ENCODE data around the gene CAPN7. TPM values are rescaled to one million over a fixed set of nuclear protein-coding genes. Genes with fewer than 3 reads are reported as not detected.
A peak's percentile ranks its signal among the peaks of the same experiment; 100 is the strongest.

CAPN7 gene
- total and polyA plus RNA-seq, 9 donors: 21.1 to 28.5 (median 23.1) TPM

- Histone ChIP-seq H3K27me3 (ENCODE audit: control insufficient read depth, insufficient read depth, low read length) (peaks cover 7% of the 10 kb centered on the region), H3K9me3 (replicated peaks; ENCODE audit: control insufficient read depth, low read depth, low read length) (no peaks in the 10 kb centered on the region), H3K36me3 (ENCODE audit: control insufficient read depth, insufficient read depth, low read length) (no peaks in the 10 kb centered on the region), H3K27ac (ENCODE audit: low read length) (no peak overlapping the region), H3K4me1 (ENCODE audit: control insufficient read depth, insufficient read depth, low read length) (no peaks in the 10 kb centered on the region), H3K4me3 (ENCODE audit: low read length) (no peak overlapping the region)
- DNase-seq: peak; percentile 44
- 31% methylated on average over 2 of the region's 3 CpGs for WGBS (ENCODE audit: insufficient coverage)
Measured at GRCh38 chr3:15171096-15171495, 35.0 kb upstream of the CAPN7 start.

- DNase-seq: no peak
- no peak overlapping the region for H3K27ac ChIP-seq (ENCODE audit: low read length)
- H3K9me3 ChIP-seq (replicated peaks; ENCODE audit: control insufficient read depth, low read depth, low read length): no peaks in the 10 kb centered on the region
- H3K4me3 ChIP-seq (ENCODE audit: low read length): no peak overlapping the region
- whole genome bisulfite sequencing (ENCODE audit: insufficient coverage): 89% methylated on average over 1 of the region's 1 CpG
- H3K4me1 ChIP-seq (ENCODE audit: control insufficient read depth, insufficient read depth, low read length): no peaks in the 10 kb centered on the region
- H3K36me3 ChIP-seq (ENCODE audit: control insufficient read depth, insufficient read depth, low read length): no peaks in the 10 kb centered on the region
- peaks cover 10% of the 10 kb centered on the region for H3K27me3 ChIP-seq (ENCODE audit: control insufficient read depth, insufficient read depth, low read length)
Measured at GRCh38 chr3:15172806-15173205, 33.2 kb upstream of the CAPN7 start.

- Histone ChIP-seq H3K4me1 (ENCODE audit: control insufficient read depth, insufficient read depth, low read length) (no peaks in the 10 kb centered on the region), H3K27me3 (ENCODE audit: control insufficient read depth, insufficient read depth, low read length) (peaks cover 16% of the 10 kb centered on the region), H3K4me3 (ENCODE audit: low read length) (no peak overlapping the region), H3K27ac (ENCODE audit: low read length) (no peak overlapping the region), H3K36me3 (ENCODE audit: control insufficient read depth, insufficient read depth, low read length) (no peaks in the 10 kb centered on the region), H3K9me3 (replicated peaks; ENCODE audit: control insufficient read depth, low read depth, low read length) (no peaks in the 10 kb centered on the region)
- DNase-seq: no peak
- 93% methylated on average over 8 of the region's 8 CpGs for WGBS (ENCODE audit: insufficient coverage)
Measured at GRCh38 chr3:15174953-15175352, 31.1 kb upstream of the CAPN7 start.

- peaks cover 16% of the 10 kb centered on the region for H3K27me3 ChIP-seq (ENCODE audit: control insufficient read depth, insufficient read depth, low read length)
- no peak overlapping the region for H3K27ac ChIP-seq (ENCODE audit: low read length)
- no CpG with 5 or more reads among the region's 1 CpG for WGBS (ENCODE audit: insufficient coverage)
- H3K36me3 ChIP-seq (ENCODE audit: control insufficient read depth, insufficient read depth, low read length): no peaks in the 10 kb centered on the region
- H3K9me3 ChIP-seq (replicated peaks; ENCODE audit: control insufficient read depth, low read depth, low read length): no peaks in the 10 kb centered on the region
- no peaks in the 10 kb centered on the region for H3K4me1 ChIP-seq (ENCODE audit: control insufficient read depth, insufficient read depth, low read length)
- no peak for DNase-seq
- H3K4me3 ChIP-seq (ENCODE audit: low read length): no peak overlapping the region
Measured at GRCh38 chr3:15175605-15176004, 30.4 kb upstream of the CAPN7 start.

- Histone ChIP-seq H3K27me3 (ENCODE audit: control insufficient read depth, insufficient read depth, low read length) (peaks cover 8% of the 10 kb centered on the region), H3K9me3 (replicated peaks; ENCODE audit: control insufficient read depth, low read depth, low read length) (no peaks in the 10 kb centered on the region), H3K4me1 (ENCODE audit: control insufficient read depth, insufficient read depth, low read length) (no peaks in the 10 kb centered on the region), H3K27ac (ENCODE audit: low read length) (no peak overlapping the region), H3K4me3 (ENCODE audit: low read length) (no peak overlapping the region), H3K36me3 (ENCODE audit: control insufficient read depth, insufficient read depth, low read length) (no peaks in the 10 kb centered on the region)
- DNase-seq: no peak
- no CpG with 5 or more reads among the region's 6 CpGs for WGBS (ENCODE audit: insufficient coverage)
Measured at GRCh38 chr3:15180042-15180611, 25.9 kb upstream of the CAPN7 start.

GRCh38 chr3:15181511-15181910 is 24.5 kb upstream of the CAPN7 start:
- H3K36me3 ChIP-seq (ENCODE audit: control insufficient read depth, insufficient read depth, low read length): no peaks in the 10 kb centered on the region
- H3K27me3 ChIP-seq (ENCODE audit: control insufficient read depth, insufficient read depth, low read length): peaks cover 8% of the 10 kb centered on the region
- no peak for DNase-seq
- WGBS (ENCODE audit: insufficient coverage): no CpG with 5 or more reads among the region's 1 CpG
- peak overlapping the region; percentile 62 for H3K27ac ChIP-seq (ENCODE audit: low read length)
- H3K4me3 ChIP-seq (ENCODE audit: low read length): no peak overlapping the region
- H3K9me3 ChIP-seq (replicated peaks; ENCODE audit: control insufficient read depth, low read depth, low read length): no peaks in the 10 kb centered on the region
- no peaks in the 10 kb centered on the region for H3K4me1 ChIP-seq (ENCODE audit: control insufficient read depth, insufficient read depth, low read length)

GRCh38 chr3:15181963-15182362 is 24.1 kb upstream of the CAPN7 start:
- WGBS (ENCODE audit: insufficient coverage): no CpG with 5 or more reads among the region's 1 CpG
- Histone ChIP-seq H3K9me3 (replicated peaks; ENCODE audit: control insufficient read depth, low read depth, low read length) (no peaks in the 10 kb centered on the region), H3K27me3 (ENCODE audit: control insufficient read depth, insufficient read depth, low read length) (peaks cover 8% of the 10 kb centered on the region), H3K4me1 (ENCODE audit: control insufficient read depth, insufficient read depth, low read length) (no peaks in the 10 kb centered on the region), H3K36me3 (ENCODE audit: control insufficient read depth, insufficient read depth, low read length) (no peaks in the 10 kb centered on the region), H3K4me3 (ENCODE audit: low read length) (no peak overlapping the region), H3K27ac (ENCODE audit: low read length) (peak overlapping the region; percentile 62)
- DNase-seq: peak; percentile 43

GRCh38 chr3:15183011-15183410 is 23.0 kb upstream of the CAPN7 start:
- no peak for DNase-seq
- H3K27me3 ChIP-seq (ENCODE audit: control insufficient read depth, insufficient read depth, low read length): peaks cover 4% of the 10 kb centered on the region
- H3K4me3 ChIP-seq (ENCODE audit: low read length): no peak overlapping the region
- no peak overlapping the region for H3K27ac ChIP-seq (ENCODE audit: low read length)
- no peaks in the 10 kb centered on the region for H3K36me3 ChIP-seq (ENCODE audit: control insufficient read depth, insufficient read depth, low read length)
- no peaks in the 10 kb centered on the region for H3K9me3 ChIP-seq (replicated peaks; ENCODE audit: control insufficient read depth, low read depth, low read length)
- WGBS (ENCODE audit: insufficient coverage): no CpG with 5 or more reads among the region's 2 CpGs
- H3K4me1 ChIP-seq (ENCODE audit: control insufficient read depth, insufficient read depth, low read length): no peaks in the 10 kb centered on the region

GRCh38 chr3:15185404-15185803 is 20.6 kb upstream of the CAPN7 start:
- Histone ChIP-seq H3K27me3 (ENCODE audit: control insufficient read depth, insufficient read depth, low read length) (no peaks in the 10 kb centered on the region), H3K36me3 (ENCODE audit: control insufficient read depth, insufficient read depth, low read length) (no peaks in the 10 kb centered on the region), H3K4me3 (ENCODE audit: low read length) (no peak overlapping the region), H3K27ac (ENCODE audit: low read length) (no peak overlapping the region), H3K9me3 (replicated peaks; ENCODE audit: control insufficient read depth, low read depth, low read length) (no peaks in the 10 kb centered on the region), H3K4me1 (ENCODE audit: control insufficient read depth, insufficient read depth, low read length) (no peaks in the 10 kb centered on the region)
- no peak for DNase-seq
- 100% methylated on average over 1 of the region's 2 CpGs for WGBS (ENCODE audit: insufficient coverage)

GRCh38 chr3:15186101-15186476 is 20.0 kb upstream of the CAPN7 start:
- H3K27ac ChIP-seq (ENCODE audit: low read length): no peak overlapping the region
- no peaks in the 10 kb centered on the region for H3K36me3 ChIP-seq (ENCODE audit: control insufficient read depth, insufficient read depth, low read length)
- H3K4me1 ChIP-seq (ENCODE audit: control insufficient read depth, insufficient read depth, low read length): no peaks in the 10 kb centered on the region
- H3K27me3 ChIP-seq (ENCODE audit: control insufficient read depth, insufficient read depth, low read length): no peaks in the 10 kb centered on the region
- H3K4me3 ChIP-seq (ENCODE audit: low read length): no peak overlapping the region
- H3K9me3 ChIP-seq (replicated peaks; ENCODE audit: control insufficient read depth, low read depth, low read length): no peaks in the 10 kb centered on the region
- no peak for DNase-seq
- WGBS (ENCODE audit: insufficient coverage): no CpG with 5 or more reads among the region's 1 CpG

Data from muscle of leg (tissue), 11 donors.